ENCODE measurements around the gene GLI3.

- TF ChIP-seq CTCF (IDR thresholded peaks at IDR 0.05): 0 out of 2 replicates have a peak, but pooled peaks have one; percentile 0
- TF ChIP-seq ZFX (IDR thresholded peaks at IDR 0.05; ENCODE audit: borderline replicate concordance): no peak
Measured at GRCh38 chr7:42237811-42238541, 967 bp upstream of the GLI3 start.

Data from 22Rv1 (cell line).